Thyroid gland (tissue), 4 donors: ENCODE data around the gene EPOP.

Experiments
- POLR2A ChIP-seq, 2 donors: fragments of 450-650 bp; IDR thresholded peaks; one replicate each; pipeline ENCODE4 v1.6.1; 2017; ENCODE audit warnings: antibody characterized with exemption in 2 of 2, mild to moderate bottlenecking in 2 of 2, moderate library complexity in 1 of 2
- TF ChIP-seq, protein P1 (sequence below), 6 experiments: fragments of 200-600 bp in 3 of 6; fragments of 450-650 bp in 3 of 6; sonication (generic) in 3 of 6; IDR thresholded peaks; one replicate each; pipeline ENCODE4 v1.5.1; 2016 to 2019; ENCODE audit warnings: antibody characterized with exemption in 6 of 6, mild to moderate bottlenecking in 2 of 6, inconsistent platforms in 1 of 6, moderate library complexity in 1 of 6

DNA sequence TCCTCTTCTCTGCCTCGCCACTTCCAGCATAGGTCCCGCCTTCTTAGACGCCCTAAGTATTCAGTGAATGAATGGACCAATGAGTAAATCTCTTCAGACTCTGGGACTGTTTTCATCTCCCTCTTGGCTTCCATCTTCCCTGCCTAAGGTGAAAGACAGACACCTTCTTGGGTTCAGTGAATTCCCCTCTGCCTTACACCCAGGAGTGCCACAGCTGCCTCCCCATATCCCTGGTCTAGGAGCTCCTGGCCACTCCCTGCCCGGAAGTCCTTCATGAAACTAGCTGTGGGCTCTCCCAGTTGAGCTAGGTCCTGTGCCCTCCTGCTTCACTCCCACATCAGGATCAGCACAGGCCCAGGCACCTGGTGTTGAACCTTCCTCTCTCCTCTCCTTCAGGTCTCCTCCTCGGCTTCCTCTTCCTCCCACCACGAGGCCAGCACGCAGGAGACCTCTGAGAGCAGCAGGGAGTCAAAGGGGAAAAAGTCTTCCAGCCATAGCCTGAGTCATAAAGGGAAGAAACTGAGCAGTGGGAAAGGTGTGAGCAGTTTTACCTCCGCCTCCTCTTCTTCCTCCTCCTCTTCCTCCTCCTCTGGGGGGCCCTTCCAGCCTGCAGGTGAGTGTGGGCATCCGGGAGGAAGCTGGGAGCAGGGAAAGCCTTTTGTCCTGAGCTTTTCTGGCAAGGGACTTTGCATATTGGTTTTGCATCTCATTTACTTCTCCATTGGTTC lies 40.6 kb upstream of the EPOP start:
- TF ChIP-seq, protein P1, sequence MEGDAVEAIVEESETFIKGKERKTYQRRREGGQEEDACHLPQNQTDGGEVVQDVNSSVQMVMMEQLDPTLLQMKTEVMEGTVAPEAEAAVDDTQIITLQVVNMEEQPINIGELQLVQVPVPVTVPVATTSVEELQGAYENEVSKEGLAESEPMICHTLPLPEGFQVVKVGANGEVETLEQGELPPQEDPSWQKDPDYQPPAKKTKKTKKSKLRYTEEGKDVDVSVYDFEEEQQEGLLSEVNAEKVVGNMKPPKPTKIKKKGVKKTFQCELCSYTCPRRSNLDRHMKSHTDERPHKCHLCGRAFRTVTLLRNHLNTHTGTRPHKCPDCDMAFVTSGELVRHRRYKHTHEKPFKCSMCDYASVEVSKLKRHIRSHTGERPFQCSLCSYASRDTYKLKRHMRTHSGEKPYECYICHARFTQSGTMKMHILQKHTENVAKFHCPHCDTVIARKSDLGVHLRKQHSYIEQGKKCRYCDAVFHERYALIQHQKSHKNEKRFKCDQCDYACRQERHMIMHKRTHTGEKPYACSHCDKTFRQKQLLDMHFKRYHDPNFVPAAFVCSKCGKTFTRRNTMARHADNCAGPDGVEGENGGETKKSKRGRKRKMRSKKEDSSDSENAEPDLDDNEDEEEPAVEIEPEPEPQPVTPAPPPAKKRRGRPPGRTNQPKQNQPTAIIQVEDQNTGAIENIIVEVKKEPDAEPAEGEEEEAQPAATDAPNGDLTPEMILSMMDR (IDR thresholded peaks at IDR 0.05), result no peak
- no peak for TF ChIP-seq POLR2A (IDR thresholded peaks at IDR 0.05)
